MM.1S (cell line): ENCODE data around the gene THTPA.

Experiments used
- DNase-seq: peaks from one replicate; pipeline ENCODE4 v3.0.0-alpha.2; 2015
- H2AFZ ChIP-seq: fragments of 300-600 bp; sonication (generic); 2 replicates; pipeline ENCODE4 v1.6.0; 2016; ENCODE audit warnings: antibody characterized with exemption, low read length
- H3F3A ChIP-seq: fragments of 300-600 bp; sonication (generic); 2 replicates; pipeline ENCODE4 v1.6.1; 2016; ENCODE audit warnings: mild to moderate bottlenecking, antibody characterized with exemption, low read length, moderate library complexity, mixed read lengths; ENCODE audit not compliant: insufficient read depth
- H3K27ac ChIP-seq: fragments of 300-600 bp; sonication (generic); 2 replicates; pipeline ENCODE4 v1.5.1; 2016; ENCODE audit warnings: mild to moderate bottlenecking, low read length
- H3K27me3 ChIP-seq: fragments of 300-600 bp; sonication (generic); replicated peaks from 2 replicates; pipeline ENCODE4 v1.6.0; 2016; ENCODE audit warnings: low read length; ENCODE audit not compliant: insufficient read depth
- H3K36me3 ChIP-seq: fragments of 300-600 bp; sonication (generic); replicated peaks from 2 replicates; pipeline ENCODE4 v1.6.1; 2016; ENCODE audit warnings: mild to moderate bottlenecking, low read length, mixed read lengths; ENCODE audit not compliant: insufficient read depth
- H3K4me1 ChIP-seq: fragments of 300-600 bp; sonication (generic); 2 replicates; pipeline ENCODE4 v1.6.1; 2016; ENCODE audit warnings: low read length, mixed read lengths
- H3K4me2 ChIP-seq: fragments of 300-600 bp; sonication (generic); 2 replicates; pipeline ENCODE4 v1.6.0; 2016; ENCODE audit warnings: low read depth, low read length
- H3K4me3 ChIP-seq: fragments of 300-600 bp; sonication (generic); 2 replicates; pipeline ENCODE4 v1.5.1; 2016; ENCODE audit warnings: low read length, mixed read lengths
- H3K79me2 ChIP-seq: fragments of 300-600 bp; sonication (generic); 2 replicates; pipeline ENCODE4 v1.6.1; 2016; ENCODE audit warnings: mixed run types, low read length, mixed read lengths
- H3K9ac ChIP-seq: fragments of 300-600 bp; sonication (generic); 2 replicates; pipeline ENCODE4 v1.6.1; 2016; ENCODE audit warnings: low read length, mixed read lengths
- H3K9me2 ChIP-seq: fragments of 300-600 bp; sonication (generic); replicated peaks from 2 replicates; pipeline ENCODE4 v1.6.1; 2016; ENCODE audit warnings: mild to moderate bottlenecking, low read length, mixed read lengths; ENCODE audit not compliant: insufficient read depth
- H3K9me3 ChIP-seq: fragments of 300-600 bp; sonication (generic); replicated peaks from 2 replicates; pipeline ENCODE4 v1.6.1; 2016; ENCODE audit warnings: mild to moderate bottlenecking, low read length, mixed read lengths; ENCODE audit not compliant: insufficient read depth
- H4K20me1 ChIP-seq: fragments of 300-600 bp; sonication (generic); 2 replicates; pipeline ENCODE4 v1.6.1; 2016; ENCODE audit warnings: mild to moderate bottlenecking, low read length, moderate library complexity, mixed read lengths; ENCODE audit not compliant: insufficient read depth
- EZH2 ChIP-seq: fragments of 300-600 bp; sonication (generic); optimal IDR thresholded peaks from 2 replicates; pipeline ENCODE3; 2017; ENCODE audit warnings: low read depth, mild to moderate bottlenecking, antibody characterized with exemption, low read length, mixed read lengths
- EZH2phosphoT487 ChIP-seq: fragments of 300-600 bp; sonication (generic); IDR thresholded peaks from 2 replicates; pipeline ENCODE4 v1.6.1; 2018; ENCODE audit warnings: antibody characterized with exemption, low read length
- TF ChIP-seq, protein P1 (sequence below): fragments of 300-600 bp; sonication (generic); IDR thresholded peaks from 2 replicates; pipeline ENCODE4 v1.5.1; 2016; ENCODE audit warnings: antibody characterized with exemption, low read length, mixed read lengths

Gene THTPA

GRCh38 chr14:23545740-23546365 is 10.2 kb upstream of the THTPA start:
- Histone ChIP-seq H3K27ac (no peak overlapping the region), H3K9me2 (no peaks in the 10 kb centered on the region), H3K4me1 (no peaks in the 10 kb centered on the region)

DNA sequence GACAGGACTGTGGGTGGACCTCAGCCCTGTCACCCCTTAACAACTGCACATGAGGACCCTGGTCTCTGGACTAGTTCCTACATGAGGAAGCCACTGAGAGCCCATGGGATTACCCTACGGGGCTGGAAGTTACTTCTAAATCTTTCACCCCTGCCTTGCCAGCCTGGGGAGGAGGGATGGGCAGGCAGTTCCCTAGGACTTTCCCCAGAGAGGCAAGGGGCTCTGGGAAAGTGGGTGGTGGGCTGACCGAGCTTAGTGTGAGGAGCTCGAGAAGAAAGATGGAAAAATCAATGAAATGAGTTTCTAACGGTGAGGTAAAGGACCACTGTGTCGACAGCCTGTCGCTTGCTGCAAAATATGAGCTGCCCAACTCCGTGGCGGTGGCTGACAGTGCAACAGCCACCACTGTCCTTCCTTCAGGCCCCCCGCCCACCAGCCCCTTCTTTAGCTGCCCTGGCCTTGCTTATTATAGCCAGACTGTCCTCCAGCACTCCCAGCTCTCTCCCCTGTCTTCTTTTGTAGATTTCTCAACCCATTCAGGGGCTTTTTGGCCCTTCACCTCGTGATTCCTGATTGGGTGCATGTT is 9.5 kb upstream of the THTPA start:
- Histone ChIP-seq H3K4me1 (no peaks in the 10 kb centered on the region), H3K27me3 (no peaks in the 10 kb centered on the region), H3K4me3 (no peak overlapping the region), H3K27ac (no peak overlapping the region), H3K9me3 (no peaks in the 10 kb centered on the region), H3K9me2 (no peaks in the 10 kb centered on the region), H4K20me1 (no peaks in the 10 kb centered on the region), H3K79me2 (no peaks in the 10 kb centered on the region), H3K4me2 (no peak overlapping the region), H2AFZ (no peak overlapping the region), H3K9ac (no peak overlapping the region), H3K36me3 (no peaks in the 10 kb centered on the region), H3F3A (no peaks in the 10 kb centered on the region)
- TF ChIP-seq EZH2 (no peak), EZH2phosphoT487 (no peak)
- TF ChIP-seq, protein P1, sequence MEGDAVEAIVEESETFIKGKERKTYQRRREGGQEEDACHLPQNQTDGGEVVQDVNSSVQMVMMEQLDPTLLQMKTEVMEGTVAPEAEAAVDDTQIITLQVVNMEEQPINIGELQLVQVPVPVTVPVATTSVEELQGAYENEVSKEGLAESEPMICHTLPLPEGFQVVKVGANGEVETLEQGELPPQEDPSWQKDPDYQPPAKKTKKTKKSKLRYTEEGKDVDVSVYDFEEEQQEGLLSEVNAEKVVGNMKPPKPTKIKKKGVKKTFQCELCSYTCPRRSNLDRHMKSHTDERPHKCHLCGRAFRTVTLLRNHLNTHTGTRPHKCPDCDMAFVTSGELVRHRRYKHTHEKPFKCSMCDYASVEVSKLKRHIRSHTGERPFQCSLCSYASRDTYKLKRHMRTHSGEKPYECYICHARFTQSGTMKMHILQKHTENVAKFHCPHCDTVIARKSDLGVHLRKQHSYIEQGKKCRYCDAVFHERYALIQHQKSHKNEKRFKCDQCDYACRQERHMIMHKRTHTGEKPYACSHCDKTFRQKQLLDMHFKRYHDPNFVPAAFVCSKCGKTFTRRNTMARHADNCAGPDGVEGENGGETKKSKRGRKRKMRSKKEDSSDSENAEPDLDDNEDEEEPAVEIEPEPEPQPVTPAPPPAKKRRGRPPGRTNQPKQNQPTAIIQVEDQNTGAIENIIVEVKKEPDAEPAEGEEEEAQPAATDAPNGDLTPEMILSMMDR, result no peak
- no peak for DNase-seq

More at GRCh38 chr14:23545740-23546365, 10.2 kb upstream of the THTPA start:
- Histone ChIP-seq H3K36me3 (no peaks in the 10 kb centered on the region), H3F3A (no peaks in the 10 kb centered on the region), H2AFZ (no peak overlapping the region), H3K9ac (no peak overlapping the region), H3K4me2 (no peak overlapping the region), H3K9me3 (no peaks in the 10 kb centered on the region), H3K27me3 (no peaks in the 10 kb centered on the region), H4K20me1 (no peaks in the 10 kb centered on the region), H3K79me2 (no peaks in the 10 kb centered on the region), H3K4me3 (no peak overlapping the region)
- TF ChIP-seq EZH2 (no peak), EZH2phosphoT487 (no peak)
- TF ChIP-seq, protein P1, result no peak
- no peak for DNase-seq

GRCh38 chr14:23547924-23548323 is 8.1 kb upstream of the THTPA start:
- no peaks in the 10 kb centered on the region for H3F3A ChIP-seq
- no peak overlapping the region for H3K4me2 ChIP-seq
- no peaks in the 10 kb centered on the region for H3K79me2 ChIP-seq
- no peaks in the 10 kb centered on the region for H3K36me3 ChIP-seq
- H3K27ac ChIP-seq, result no peak overlapping the region
- no peaks in the 10 kb centered on the region for H3K9me2 ChIP-seq
- H3K27me3 ChIP-seq, result no peaks in the 10 kb centered on the region
- no peaks in the 10 kb centered on the region for H4K20me1 ChIP-seq
- DNase-seq, result no peak
- no peak overlapping the region for H2AFZ ChIP-seq
- no peaks in the 10 kb centered on the region for H3K9me3 ChIP-seq
- TF ChIP-seq EZH2phosphoT487 (no peak), EZH2 (no peak)
- TF ChIP-seq, protein P1, result no peak
- H3K4me3 ChIP-seq, result no peak overlapping the region
- H3K9ac ChIP-seq, result no peak overlapping the region
- no peaks in the 10 kb centered on the region for H3K4me1 ChIP-seq
